Measurements from ENCODE around the gene MED15. TPM values are rescaled to one million over a fixed set of nuclear protein-coding genes. Genes with fewer than 3 reads are reported as not detected.

The MED15 gene
- total and polyA plus RNA-seq, 2 of the 8 experiments (the other 6 are each of a cell fraction or from before 2014, with no cell fraction given) = 28.3 to 57.1 TPM

- TF ChIP-seq CHD7 (IDR thresholded peaks at IDR 0.05; ENCODE audit: insufficient replicate concordance, low read length) (no peak), BCL11A (IDR thresholded peaks at IDR 0.05; ENCODE audit: low read depth in 2 of 2, low read length in 2 of 2) (no peak), CEBPB (IDR thresholded peaks at IDR 0.05; ENCODE audit: low read depth, low read length) (no peak), BRCA1 (IDR thresholded peaks at IDR 0.05; ENCODE audit: low read depth, low read length) (no peak), MAX (IDR thresholded peaks at IDR 0.05) (no peak), POLR2AphosphoS5 (IDR thresholded peaks at IDR 0.05; ENCODE audit: low read depth, low read length) (no peak), KDM4A (IDR thresholded peaks at IDR 0.05; ENCODE audit: low read depth, low read length, severe bottlenecking) (no peak)
Observed at GRCh38 chr22:20615533-20616450, 108.4 kb downstream of the MED15 start (continued).

All from H1 (cell line).